Lung (tissue), 12 donors: ENCODE measurements around the gene RBM10. TPM values are rescaled to one million over a fixed set of nuclear protein-coding genes. Genes with fewer than 3 reads are reported as not detected.

Source experiments
- ATAC-seq: fragments of 200-7000 bp; cut with Tn5 transposase; one replicate; pipeline ENCODE4 v1.9.1; 2020; ENCODE audit warnings: moderate number of reproducible peaks; ENCODE audit not compliant: insufficient read depth, low FRiP score
- DNase-seq, 3 donors: peaks; one replicate each; pipeline ENCODE4 v3.0.0-alpha.2; 2013 to 2017
- H3K27ac ChIP-seq, 2 donors: one replicate each; pipeline ENCODE4 v1.5.1; 2013; ENCODE audit warnings: mild to moderate bottlenecking in 2 of 2, moderate library complexity in 2 of 2, control low read depth in 1 of 2, inconsistent platforms in 1 of 2, low read depth in 1 of 2, low read length in 1 of 2
- H3K27me3 ChIP-seq, 3 donors: one replicate each; pipeline ENCODE4 v1.5.1; 2013; ENCODE audit warnings: low read length in 2 of 3; ENCODE audit not compliant: control insufficient read depth in 3 of 3, insufficient read depth in 3 of 3
- H3K36me3 ChIP-seq, 4 donors: one replicate each; pipeline ENCODE4 v1.5.1; 2013; ENCODE audit warnings: low read length in 4 of 4, mild to moderate bottlenecking in 1 of 4, moderate library complexity in 1 of 4; ENCODE audit not compliant: control insufficient read depth in 4 of 4, insufficient read depth in 4 of 4
- H3K4me1 ChIP-seq, 5 donors: one replicate each; pipeline ENCODE4 v1.5.1; 2013; ENCODE audit warnings: low read length in 5 of 5, mild to moderate bottlenecking in 2 of 5, moderate library complexity in 1 of 5; ENCODE audit not compliant: control insufficient read depth in 5 of 5, insufficient read depth in 5 of 5
- H3K4me3 ChIP-seq: one replicate; pipeline ENCODE4 v1.5.1; 2013; ENCODE audit warnings: mild to moderate bottlenecking, control low read depth, moderate library complexity
- H3K9ac ChIP-seq, 2 donors: one replicate each; pipeline ENCODE4 v1.5.1; 2013; ENCODE audit warnings: low read length in 2 of 2, control low read depth in 1 of 2; ENCODE audit not compliant: insufficient read depth in 1 of 2
- H3K9me3 ChIP-seq, 4 donors: one replicate each; pipeline ENCODE4 v1.5.1; 2013; ENCODE audit warnings: low read length in 3 of 4, mild to moderate bottlenecking in 1 of 4, moderate library complexity in 1 of 4; ENCODE audit not compliant: control insufficient read depth in 4 of 4, insufficient read depth in 3 of 4
- CTCF ChIP-seq: IDR thresholded peaks from 2 replicates; pipeline ENCODE4 v1.5.1; 2012; ENCODE audit warnings: mild to moderate bottlenecking; ENCODE audit errors: control extremely low read depth, extremely low read depth
- WGBS, 2 donors: extraction: QIAGEN DNeasy Blood & Tissue Kit; methylation state at CpG; one replicate each; pipeline ENCODE4 v1.1.7; 2013; 5-methylcytosine and 5-hydroxymethylcytosine counted together
- polyA plus RNA-seq, 2 donors: library from polyadenylated mRNA; stranded (reverse); fragments of 200-250 nt; gene quantifications; one replicate each; pipeline ENCODE4 v1.2.1, GENCODE V29; 2013
- total RNA-seq, 2 donors: library from RNA; depleted of rRNA in 1 of 2; stranded (reverse); fragments of >200 nt in 1 of 2; gene quantifications; one replicate each; pipeline ENCODE4 v1.2.1, GENCODE V29; 2014 to 2021
- donor health status: control.
- donor health status: control.
- donor health status: Bipolar disorder and iron deficiency.
- donor health status: healthy.
- donor health status: DM: yes; HTN: yes; CAD: no.

RBM10 gene
- total and polyA plus RNA-seq, 4 donors, result 22.2 to 38.6 (median 30.5) TPM

GRCh38 chrX:47202316-47202715 is 57.3 kb downstream of the RBM10 start:
- Histone ChIP-seq H3K4me3 (no peak overlapping the region), H3K27ac (no peak overlapping the region), H3K27me3 (no peaks in the 10 kb centered on the region), H3K9me3 (peaks cover 0 to 9% (median 0%) of the 10 kb centered on the region in 4 donors), H3K4me1 (peaks cover 0 to 5% (median 3%) of the 10 kb centered on the region in 5 donors), H3K9ac (no peak overlapping the region), H3K36me3 (peaks cover 29 to 87% (median 72%) of the 10 kb centered on the region in 4 donors)
- no peak for ATAC-seq
- TF ChIP-seq CTCF, result no peak
- 94 to 96% methylated on average over 6 to 11 of the region's 11 CpGs for WGBS, 2 donors
- DNase-seq, result no peak

GRCh38 chrX:47202877-47203276 is 57.9 kb downstream of the RBM10 start:
- Histone ChIP-seq H3K9me3 (peaks cover 0 to 9% (median 0%) of the 10 kb centered on the region in 4 donors), H3K9ac (no peak overlapping the region), H3K36me3 (peaks cover 29 to 90% (median 77%) of the 10 kb centered on the region in 4 donors), H3K27ac (no peak overlapping the region), H3K4me1 (peaks cover 0 to 2% (median 0%) of the 10 kb centered on the region in 5 donors), H3K27me3 (no peaks in the 10 kb centered on the region), H3K4me3 (no peak overlapping the region)
- TF ChIP-seq CTCF, result no peak
- DNase-seq, result no peak
- 48 to 81% methylated on average over 3 to 4 of the region's 4 CpGs for WGBS, 2 donors
- no peak for ATAC-seq

GRCh38 chrX:47204970-47205369 is 59.9 kb downstream of the RBM10 start:
- Histone ChIP-seq H3K9me3 (peaks cover 0 to 10% (median 0%) of the 10 kb centered on the region in 4 donors), H3K27me3 (peaks cover 0 to 4% (median 0%) of the 10 kb centered on the region in 3 donors), H3K36me3 (peaks cover 29 to 88% (median 74%) of the 10 kb centered on the region in 4 donors), H3K4me1 (no peaks in the 10 kb centered on the region), H3K9ac (no peak overlapping the region), H3K4me3 (no peak overlapping the region), H3K27ac (no peak overlapping the region)
- WGBS, 2 donors, result 88 to 89% methylated on average over 4 to 5 of the region's 5 CpGs
- no peak for TF ChIP-seq CTCF
- ATAC-seq (no peak), DNase-seq (no peak)

- H3K9ac ChIP-seq, result no peak overlapping the region
- H3K4me3 ChIP-seq, result no peak overlapping the region
- H3K27me3 ChIP-seq, result peaks cover 0 to 8% (median 0%) of the 10 kb centered on the region in 3 donors
- TF ChIP-seq CTCF, result no peak
- WGBS, 2 donors, result 83 to 93% methylated on average over 3 of the region's 3 CpGs
- DNase-seq, result no peak
- no peak for ATAC-seq
- peaks cover 0 to 11% (median 0%) of the 10 kb centered on the region in 4 donors for H3K9me3 ChIP-seq
- H3K36me3 ChIP-seq, result peaks cover 21 to 88% (median 73%) of the 10 kb centered on the region in 4 donors
- H3K27ac ChIP-seq, result no peak overlapping the region
- no peaks in the 10 kb centered on the region for H3K4me1 ChIP-seq
Measured at GRCh38 chrX:47206316-47206715, 61.3 kb downstream of the RBM10 start.
